ENCODE data around the gene MT1M.
A peak's percentile ranks its signal among the peaks of the same experiment; 100 is the strongest.

MT1M gene

DNA sequence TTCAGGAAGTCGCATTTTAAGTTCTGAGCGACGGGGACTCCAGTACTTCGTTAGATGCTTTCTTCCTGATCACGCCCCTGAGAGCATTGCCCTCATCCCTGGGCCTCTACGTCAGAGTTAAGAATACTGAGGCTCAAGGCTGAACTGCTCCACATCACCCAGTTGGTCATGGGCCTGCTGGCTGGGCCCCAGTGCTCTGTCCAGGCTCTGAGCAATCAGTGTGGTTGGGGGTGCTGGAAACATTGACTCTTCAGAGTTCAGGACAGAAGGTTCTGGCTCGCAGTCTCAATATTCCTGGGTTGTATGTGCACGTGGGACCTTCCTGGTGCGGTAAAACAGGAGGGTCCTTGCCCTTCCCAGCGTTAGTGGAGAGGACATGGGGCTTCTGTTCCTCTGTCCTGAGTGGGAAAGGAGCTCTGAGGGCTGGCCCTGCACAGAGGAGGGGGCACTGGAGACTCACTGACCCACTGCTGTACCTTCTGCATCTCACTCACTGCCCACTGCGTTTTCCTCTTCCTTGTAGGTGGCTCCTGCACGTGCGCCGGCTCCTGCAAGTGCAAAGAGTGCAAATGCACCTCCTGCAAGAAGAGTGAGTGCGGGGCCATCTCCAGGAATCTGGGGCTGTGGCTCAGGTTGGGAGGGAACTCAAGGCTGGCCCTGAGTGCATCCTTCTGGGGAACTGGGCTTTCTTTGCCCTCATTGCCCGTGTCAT, 6.4 kb upstream of the MT1M start:
- DNase-seq (ENCODE audit: low read depth in 4 of 4, low spot score in 1 of 4), result no peak

DNA sequence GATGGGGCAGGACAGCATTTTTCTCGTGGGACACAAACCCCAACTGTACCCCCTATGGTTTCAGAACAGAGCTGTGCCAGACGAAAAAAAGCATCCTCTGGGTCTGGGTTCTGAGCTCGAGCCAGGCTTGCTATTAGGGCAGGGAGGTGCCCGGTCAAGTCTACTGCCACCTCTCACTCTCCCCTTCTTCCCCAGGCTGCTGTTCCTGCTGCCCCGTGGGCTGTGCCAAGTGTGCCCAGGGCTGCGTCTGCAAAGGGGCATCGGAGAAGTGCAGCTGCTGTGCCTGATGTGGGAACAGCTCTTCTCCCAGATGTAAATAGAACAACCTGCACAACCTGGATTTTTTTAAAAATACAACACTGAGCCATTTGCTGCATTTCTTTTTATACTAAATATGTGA, 5.8 kb upstream of the MT1M start:
- DNase-seq (ENCODE audit: low read depth in 4 of 4, low spot score in 1 of 4), result no peak

DNA sequence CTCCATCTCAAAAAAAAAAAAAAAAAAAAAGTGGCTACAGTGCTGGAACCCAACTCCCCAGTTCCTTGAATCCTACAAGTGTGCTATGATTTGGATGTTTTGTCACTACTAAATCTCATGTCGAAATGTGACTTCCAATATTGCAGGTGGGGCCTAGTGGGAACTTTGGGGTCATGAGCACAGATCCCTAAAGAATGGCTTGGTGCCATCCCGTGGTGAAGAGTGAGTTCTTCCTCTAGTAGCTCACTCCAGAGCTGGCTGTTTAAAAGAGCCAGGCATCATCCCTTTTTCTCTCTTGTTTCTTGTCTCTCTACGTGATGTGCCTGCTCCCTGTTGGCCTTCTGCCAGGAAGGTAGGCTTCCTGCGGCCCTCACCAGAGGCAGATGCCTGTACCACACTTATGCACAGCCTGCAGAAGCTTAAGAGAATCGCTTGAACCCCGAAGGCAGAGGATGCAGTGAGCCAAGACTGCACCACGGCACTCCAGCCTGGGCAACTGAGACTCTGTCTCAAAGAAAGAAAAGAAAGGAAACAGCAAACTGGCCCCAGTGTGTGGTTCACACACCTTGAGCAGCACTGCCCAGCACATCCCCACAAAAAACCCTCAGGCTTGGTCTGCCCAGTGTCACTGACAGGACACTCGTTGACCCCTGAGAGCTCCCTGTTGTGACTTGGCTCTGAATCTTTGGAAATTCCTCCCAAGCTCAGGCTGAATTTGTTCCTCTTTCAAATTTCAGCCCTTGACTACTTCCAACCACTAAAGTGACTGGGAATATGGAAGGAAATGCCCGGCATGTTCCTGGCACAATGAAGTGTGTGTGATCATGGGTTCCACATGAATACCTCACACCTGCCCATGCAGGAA, 3.7 kb upstream of the MT1M start:
- DNase-seq (ENCODE audit: low read depth in 4 of 4, low spot score in 1 of 4), result no peak

DNA sequence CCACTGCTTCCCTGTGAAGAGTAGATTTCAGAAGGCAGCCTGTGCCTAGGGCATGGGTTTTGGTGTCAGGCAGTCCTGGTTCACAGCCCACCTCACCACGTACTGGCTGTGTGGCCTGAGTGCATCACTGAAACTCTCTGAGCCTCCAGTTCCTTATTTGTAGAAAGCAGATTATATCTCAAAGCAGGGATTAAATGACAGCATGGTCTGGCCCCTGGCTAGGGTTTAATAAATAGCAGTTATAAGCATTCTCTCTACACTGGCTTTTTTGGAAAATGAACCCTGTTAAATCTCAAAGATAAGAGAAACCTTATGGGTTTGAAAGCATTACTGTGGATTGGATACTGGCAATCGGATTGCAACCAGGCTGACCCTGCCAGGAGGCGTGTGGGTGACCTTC, 2.9 kb upstream of the MT1M start:
- DNase-seq (ENCODE audit: low read depth in 4 of 4, low spot score in 1 of 4), result no peak

DNA sequence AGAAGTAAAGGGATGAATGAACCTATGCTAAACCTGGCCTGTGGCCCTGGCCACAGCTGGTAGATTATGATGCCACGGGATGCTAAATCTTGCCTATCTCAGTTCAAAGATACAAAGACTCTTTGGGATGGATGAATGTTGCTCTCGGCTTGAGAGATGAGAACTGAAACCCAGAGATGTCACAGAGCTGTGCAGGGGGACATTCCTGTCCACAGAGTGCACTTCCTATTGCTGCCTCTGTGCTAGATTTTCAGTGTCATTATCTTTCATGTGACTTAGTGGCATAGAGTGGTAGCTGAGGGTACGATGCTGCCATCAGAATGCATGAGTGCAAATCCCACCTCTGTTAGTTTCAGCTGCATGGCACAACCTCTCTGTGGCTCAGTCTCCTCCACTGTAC, 2.3 kb upstream of the MT1M start:
- no peak for DNase-seq (ENCODE audit: low read depth in 4 of 4, low spot score in 1 of 4)

DNA sequence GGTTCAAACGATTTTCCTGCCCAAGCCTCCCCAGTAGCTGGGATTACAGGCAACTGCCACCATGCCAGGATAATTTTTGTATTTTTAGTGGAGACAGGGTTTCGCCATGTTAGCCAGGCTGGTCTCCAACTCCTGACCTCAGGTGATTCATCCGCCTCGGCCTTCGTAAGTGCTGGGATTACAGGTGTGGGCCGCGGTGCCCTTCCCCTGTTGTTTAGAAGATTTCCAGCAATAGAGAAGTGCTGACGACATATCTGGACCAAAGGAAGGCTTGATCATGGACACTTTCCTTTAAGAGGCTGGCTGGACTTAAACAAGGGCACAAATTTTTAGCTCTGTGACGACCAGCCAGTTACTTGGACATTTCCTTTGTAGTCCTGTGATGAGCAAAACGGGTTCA, 1.3 kb upstream of the MT1M start:
- no peak for DNase-seq (ENCODE audit: low read depth in 4 of 4, low spot score in 1 of 4)

DNA sequence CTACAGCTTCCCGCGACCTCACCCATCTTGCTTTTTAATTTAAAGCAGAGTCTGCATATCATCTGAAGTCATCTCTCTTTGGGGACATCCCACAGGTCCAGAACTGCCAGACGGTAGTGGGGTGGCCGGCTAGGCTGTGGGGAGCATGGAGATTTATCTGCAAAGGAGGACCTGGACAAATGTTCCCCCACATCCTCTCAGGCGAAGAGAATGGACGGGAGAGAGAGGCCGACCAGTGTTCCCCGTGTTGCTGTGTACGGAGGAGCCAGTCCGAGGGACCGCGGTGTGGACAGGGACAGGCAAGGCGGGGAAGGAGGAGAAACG, 665 bp upstream of the MT1M start:
- no peak for DNase-seq (ENCODE audit: low read depth in 4 of 4, low spot score in 1 of 4)

DNA sequence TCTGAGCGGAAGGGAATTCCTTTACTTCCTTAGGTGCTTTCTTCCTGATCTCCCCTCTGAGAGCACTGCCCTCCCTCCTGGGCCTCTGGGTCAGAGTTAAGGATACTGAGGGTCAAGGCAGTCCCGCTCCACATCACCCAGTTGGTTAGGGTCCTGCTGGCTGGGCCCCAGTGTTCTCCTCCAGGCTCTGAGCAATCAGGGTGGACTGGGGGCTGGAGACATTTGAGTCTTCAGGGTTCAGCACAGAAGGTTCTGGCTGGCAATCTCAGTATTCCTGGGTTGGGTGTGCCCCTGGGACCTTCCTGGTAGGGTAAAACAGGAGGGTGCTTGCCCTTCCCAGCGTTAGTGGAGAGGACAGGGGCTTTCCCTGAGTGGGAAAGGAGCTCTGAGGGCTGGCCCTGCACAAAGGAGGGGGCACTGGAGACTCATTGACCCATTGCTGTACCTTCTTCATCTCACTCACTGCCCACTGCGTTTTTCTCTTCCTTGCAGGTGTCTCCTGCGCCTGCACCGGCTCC, 448 bp downstream of the MT1M start:
- no peak for DNase-seq (ENCODE audit: low read depth in 4 of 4, low spot score in 1 of 4)

DNA sequence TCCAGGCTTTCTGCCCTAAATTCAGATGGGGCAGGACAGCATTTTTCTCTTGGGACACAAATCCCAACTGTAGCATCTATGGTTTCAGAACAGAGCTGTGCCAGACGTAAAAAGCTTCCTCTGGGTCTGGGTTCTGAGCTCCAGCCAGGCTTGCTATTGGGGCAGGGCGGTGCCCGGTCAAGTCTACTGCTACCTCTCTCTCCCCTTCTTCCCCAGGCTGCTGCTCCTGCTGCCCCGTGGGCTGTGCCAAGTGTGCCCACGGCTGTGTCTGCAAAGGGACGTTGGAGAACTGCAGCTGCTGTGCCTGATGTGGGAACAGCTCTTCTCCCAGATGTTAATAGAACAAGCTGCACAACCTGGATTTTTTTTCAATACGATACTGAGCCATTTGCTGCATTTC, 1.1 kb downstream of the MT1M start:
- DNase-seq (ENCODE audit: low read depth in 4 of 4, low spot score in 1 of 4), result no peak

DNA sequence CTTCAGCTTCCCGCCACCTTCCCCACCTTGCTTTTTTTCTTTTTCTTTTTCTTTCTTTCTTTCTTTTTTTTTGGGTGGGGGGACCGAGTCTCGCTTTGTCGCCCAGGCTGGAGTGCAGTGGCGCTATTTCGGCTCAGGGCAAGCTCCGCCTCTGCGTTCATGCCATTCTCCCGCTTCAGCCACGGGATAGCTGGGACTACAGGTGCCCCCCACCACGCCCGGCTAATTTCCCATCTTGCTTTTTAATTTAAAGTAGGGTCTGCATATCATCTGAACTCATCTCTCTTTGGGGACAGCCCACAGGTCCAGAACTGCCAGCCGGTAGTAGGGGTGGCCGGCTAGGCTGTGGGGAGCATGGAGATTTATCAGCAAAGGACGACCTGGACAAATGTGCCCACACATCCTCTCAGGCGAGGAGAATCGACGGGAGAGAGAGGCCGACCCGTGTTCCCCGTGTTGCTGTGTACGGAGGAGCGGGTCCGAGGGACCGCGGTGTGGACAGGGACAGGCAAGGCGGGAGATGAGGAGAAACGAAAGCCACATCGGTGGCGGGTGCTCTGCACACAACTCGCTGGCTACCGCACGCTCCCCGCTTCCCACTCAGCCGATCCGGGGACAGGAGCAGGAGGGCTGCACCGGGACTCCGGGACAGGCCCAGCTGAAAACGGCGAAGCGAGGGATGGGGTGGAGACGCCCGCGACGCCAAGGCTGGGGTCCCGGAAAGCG, 2.4 kb downstream of the MT1M start:
- no peak for DNase-seq (ENCODE audit: low read depth in 4 of 4, low spot score in 1 of 4)

DNA sequence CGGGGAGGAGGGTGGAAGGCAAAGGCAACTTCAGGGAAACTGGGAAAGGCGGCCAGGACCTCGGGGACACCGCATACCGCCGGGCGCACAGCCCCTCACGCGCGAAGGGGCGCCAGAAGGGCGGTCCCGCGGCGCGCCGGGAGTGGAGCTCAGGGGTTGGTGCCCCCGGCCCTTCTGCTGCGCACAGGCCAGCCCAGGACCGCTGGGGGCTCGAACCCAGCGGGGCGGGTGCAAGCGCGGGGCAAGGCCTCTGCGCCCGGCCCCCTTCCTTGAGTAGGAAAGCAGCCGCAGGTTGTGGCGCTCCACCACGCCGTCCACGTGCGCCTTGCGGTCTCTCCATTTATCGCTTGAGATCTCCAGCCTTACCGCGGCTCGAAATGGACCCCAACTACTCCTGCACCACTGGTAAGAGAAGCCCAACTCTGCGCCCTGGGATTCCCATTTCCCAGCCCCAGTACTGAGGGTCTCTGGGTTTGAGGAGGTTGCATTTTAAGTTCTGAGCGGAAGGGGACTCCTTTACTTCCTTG, 3.0 kb downstream of the MT1M start:
- no peak for DNase-seq (ENCODE audit: low read depth in 4 of 4, low spot score in 1 of 4)

DNA sequence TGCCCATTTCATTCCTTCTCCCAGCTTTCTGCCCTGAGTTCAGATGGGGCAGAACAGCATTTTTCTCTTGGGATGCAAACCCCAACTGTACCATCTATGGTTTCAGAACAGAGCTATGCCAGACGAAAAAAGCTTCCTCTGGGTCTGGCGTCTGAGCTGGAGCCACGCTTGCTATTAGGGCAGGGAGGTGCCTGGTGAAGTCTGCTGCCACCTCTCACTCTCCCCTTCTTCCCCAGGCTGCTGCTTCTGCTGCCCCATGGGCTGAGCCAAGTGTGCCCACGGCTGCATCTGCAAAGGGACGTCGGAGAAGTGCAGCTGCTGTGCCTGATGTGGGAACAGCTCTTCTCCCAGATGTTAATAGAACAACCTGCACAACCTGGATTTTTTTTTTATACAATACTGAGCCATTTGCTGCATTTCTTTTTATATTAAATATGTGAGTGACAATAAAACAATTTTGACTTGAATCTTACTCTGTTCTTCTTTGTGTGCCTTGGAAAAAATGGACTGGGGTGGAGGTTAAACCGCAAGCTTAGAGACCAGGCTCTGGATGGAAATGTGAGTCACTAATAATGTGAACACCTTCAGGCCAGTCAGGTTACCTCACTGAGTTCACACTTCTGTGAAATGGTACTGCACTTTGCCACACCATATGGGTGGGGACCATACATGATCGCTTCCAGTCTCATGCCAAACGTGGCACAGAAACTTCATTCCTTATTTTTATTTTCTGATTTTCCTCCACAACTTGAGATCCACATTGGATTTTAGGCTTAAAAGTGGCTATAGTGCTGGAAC, 4.4 kb downstream of the MT1M start:
- no peak for DNase-seq (ENCODE audit: low read depth in 4 of 4, low spot score in 1 of 4)

DNA sequence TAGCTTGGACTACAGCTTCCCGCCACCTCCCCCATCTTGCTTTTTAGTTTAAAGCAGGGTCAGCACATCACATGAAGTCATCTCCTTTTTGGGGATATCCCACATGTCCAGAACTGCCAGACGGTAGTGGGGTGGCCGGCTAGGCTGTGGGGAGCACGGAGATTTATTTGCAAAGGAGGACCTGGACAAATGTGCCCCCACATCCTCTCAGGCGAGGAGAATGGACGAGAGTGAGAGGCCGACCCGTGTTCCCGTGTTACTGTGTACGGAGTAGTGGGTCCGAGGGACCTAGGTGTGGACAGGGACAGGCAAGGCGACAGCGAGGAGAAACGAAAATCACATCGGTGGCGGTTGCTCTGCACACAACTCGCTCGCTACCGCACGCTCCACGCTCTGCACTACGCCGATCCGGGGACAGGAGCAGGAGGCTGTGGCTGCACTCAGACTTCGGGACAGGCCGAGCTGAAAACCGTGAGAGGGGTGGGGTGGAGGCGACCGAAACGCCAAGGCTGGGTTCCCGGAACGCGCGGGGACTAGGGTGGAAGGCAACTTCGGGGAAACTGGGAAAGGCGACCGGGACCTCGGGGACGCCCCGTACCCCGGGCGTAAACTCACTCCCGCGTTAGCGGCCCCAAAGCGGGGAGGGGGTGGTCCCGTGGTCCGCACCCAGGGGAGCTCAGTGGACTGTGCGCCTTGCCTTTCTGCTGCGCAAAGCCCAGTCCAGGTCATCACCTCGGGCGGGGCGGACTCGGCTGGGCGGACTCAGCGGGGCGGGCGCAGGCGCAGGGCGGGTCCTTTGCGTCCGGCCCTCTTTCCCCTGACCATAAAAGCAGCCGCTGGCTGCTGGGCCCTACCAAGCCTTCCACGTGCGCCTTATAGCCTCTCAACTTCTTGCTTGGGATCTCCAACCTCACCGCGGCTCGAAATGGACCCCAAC, 5.6 kb downstream of the MT1M start, which contains the start of gene MT1A:
Gene MT1A (plus strand): TSS at position 853 of the 937 bp plus-strand sequence. CDS start 73 bp downstream, at position 926.
- no peak for DNase-seq (ENCODE audit: low read depth in 4 of 4, low spot score in 1 of 4)

DNA sequence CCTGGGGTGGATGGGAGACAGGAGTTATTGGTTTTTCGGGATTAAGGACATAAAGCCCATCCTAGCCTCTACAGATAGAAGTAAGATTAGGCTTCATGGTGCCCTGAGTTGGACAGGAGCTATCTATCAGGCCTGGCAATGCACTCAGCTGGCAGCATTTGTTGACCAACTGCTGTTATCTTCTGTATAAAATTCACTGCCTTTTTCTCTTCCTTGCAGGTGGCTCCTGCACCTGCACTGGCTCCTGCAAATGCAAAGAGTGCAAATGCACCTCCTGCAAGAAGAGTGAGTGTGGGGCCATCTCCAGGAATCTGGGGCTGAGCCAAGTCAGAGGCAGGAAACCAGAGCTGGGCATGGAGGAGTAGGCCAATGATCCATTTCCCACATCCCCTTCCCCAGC, 6.6 kb downstream of the MT1M start:
- DNase-seq (ENCODE audit: low read depth in 4 of 4, low spot score in 1 of 4), result no peak

DNA sequence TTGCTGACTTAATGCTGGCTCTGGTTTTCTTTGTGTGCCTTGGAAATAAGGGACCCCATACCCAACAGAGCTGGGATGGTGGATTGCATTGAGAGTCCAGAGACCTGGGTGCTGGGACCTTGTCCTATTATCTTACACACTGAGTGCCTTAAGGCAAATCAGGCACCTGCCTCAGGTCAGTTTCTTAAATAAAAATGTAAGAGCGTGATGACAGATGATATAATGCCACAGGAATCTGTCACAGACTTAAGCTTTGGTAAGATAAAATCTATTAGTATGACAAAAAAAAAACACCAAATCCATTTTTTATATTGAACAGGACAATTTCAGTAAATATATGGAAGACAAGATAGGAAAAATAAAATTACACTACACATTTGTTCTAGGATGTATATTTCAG, 7.6 kb downstream of the MT1M start:
- no peak for DNase-seq (ENCODE audit: low read depth in 4 of 4, low spot score in 1 of 4)

DNA sequence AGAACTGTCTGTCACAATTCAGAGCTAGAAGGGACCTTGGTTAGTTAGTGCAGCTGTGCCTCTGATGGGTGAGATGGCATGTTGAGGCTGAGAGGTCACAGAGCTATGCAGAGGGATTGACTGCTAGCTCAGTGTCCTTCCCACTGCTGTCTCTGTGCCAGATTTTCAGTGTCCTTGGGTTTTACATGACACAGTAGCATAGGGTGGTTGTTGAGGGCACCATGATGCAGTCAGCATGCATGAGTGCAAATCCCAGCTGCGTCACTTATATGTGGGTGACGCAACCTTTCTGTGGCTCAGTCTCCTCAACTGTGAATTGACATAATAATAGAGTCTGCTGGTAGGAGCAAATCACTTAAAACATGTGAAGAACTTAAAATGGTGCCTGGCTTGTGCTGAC, 8.7 kb downstream of the MT1M start:
- DNase-seq (ENCODE audit: low read depth in 4 of 4, low spot score in 1 of 4), result no peak

DNA sequence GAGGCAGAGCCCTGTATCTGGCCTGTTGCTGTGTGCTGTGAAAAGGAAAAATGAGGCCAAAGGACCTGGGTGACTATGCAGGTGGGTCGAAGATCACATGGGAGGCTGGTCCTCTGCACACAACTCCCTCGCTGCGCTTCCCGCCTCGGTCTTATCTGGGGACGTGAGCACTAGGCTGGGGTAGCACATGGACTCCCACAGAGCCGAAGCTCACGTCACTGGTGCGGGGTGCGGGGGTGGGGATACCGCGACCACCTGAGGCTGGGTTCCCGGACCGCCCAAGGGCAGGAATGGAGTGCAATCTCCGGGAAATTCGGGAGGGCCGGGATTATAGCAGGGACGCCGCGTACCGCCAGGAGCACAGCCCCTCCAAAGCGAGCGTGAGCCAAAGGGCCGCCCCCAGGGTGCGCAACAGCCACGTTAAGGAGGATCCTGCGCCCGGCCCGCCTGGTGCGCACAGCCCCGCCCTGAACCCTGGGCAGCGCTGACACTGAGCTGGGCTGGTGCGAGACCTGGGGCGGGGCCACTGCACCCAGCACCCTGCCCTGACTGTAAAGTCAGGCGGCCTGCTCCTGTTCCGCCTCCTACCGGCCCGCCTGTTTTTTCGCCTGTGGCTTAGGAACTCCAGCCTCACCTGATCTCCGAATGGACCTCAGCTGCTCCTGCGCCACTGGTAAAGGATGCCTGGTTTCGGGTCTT, 10.8 kb downstream of the MT1M start:
- peak in 3 of 4 experiments; percentile 47 to 72 (median 59) for DNase-seq (ENCODE audit: low read depth in 4 of 4, low spot score in 1 of 4)

DNA sequence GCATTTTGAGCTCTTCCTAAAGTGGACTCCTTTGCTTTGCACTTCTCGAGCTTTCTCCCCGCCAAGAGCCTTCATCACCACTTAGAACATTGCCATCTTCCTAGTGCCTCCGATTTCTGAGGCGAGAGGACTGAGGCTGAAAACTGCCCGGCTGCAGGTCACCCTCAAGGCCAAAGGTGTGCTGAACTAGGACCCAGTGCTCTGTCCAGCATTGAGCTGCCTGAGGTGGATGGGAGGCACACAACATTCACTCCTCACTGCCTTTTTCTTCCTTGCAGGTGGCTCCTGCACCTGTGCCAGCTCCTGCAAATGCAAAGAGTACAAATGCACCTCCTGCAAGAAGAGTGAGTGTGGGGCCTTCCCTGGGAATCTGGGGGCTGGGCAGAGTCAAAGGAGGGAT, 11.4 kb downstream of the MT1M start:
- DNase-seq (ENCODE audit: low read depth in 4 of 4, low spot score in 1 of 4), result no peak

DNA sequence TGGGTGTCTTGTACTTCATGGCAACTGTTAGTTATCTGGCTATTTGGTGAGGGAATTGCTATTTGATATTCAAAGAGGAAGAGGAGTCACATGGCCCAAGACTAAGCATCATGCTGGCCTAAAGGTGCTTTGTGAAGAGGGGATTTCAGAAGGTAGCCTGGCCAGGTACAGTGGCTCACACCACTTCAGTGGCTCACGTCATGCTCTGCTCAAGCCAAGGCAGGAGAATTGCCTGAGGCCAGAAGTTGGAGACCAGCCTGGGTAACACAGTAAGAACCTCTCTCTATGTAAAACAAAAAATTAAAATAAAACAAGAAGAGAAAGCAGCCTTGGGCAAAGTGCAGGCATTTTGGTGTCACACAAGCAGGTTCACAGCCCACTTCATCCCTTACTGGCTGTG, 12.9 kb downstream of the MT1M start:
- DNase-seq (ENCODE audit: low read depth in 4 of 4, low spot score in 1 of 4), result no peak
